HepG2 (cell line): ENCODE results near the gene SLC16A4. TPM values are rescaled to one million over a fixed set of nuclear protein-coding genes. Genes with fewer than 3 reads are reported as not detected.
A peak's percentile ranks its signal among the peaks of the same experiment; 100 is the strongest.

ENCODE experiments used
- CBX5 ChIP-seq: sonication (generic); formaldehyde crosslinking; IDR thresholded peaks from 2 replicates; pipeline ENCODE4 v1.4.0; 2020; ENCODE audit warnings: missing genetic modification reagents, borderline replicate concordance
- E2F1 ChIP-seq: sonication (generic); formaldehyde crosslinking; IDR thresholded peaks from 2 replicates; pipeline ENCODE4 v1.5.0; 2020; ENCODE audit warnings: missing genetic modification reagents
- FOXO4 ChIP-seq: sonication (generic); formaldehyde crosslinking; conservative IDR thresholded peaks from 2 replicates; pipeline ENCODE4 v1.8.1; 2023; ENCODE audit warnings: missing genetic modification reagents
- ISX ChIP-seq: sonication (generic); formaldehyde crosslinking; conservative IDR thresholded peaks from 2 replicates; pipeline ENCODE4 v1.5.0; 2020; ENCODE audit warnings: missing genetic modification reagents
- KDM1A ChIP-seq: IDR thresholded peaks from 2 replicates; pipeline ENCODE4 v1.6.1; 2016; ENCODE audit warnings: missing compliant biosample characterization
- KLF12 ChIP-seq: sonication (generic); formaldehyde crosslinking; IDR thresholded peaks from 2 replicates; pipeline ENCODE4 v1.4.0; 2020; ENCODE audit warnings: missing genetic modification reagents, borderline replicate concordance
- MLXIP ChIP-seq: sonication (generic); formaldehyde crosslinking; IDR thresholded peaks from 2 replicates; pipeline ENCODE4 v1.9.0; 2021; ENCODE audit warnings: missing genetic modification reagents, borderline replicate concordance
- PCBP2 ChIP-seq: fragments of 200-400 bp; formaldehyde crosslinking; optimal IDR thresholded peaks from 2 replicates; pipeline ENCODE3; 2018; ENCODE audit warnings: low read length, low read depth; ENCODE audit not compliant: poor library complexity, severe bottlenecking
- REXO4 ChIP-seq: sonication (generic); formaldehyde crosslinking; IDR thresholded peaks from 2 replicates; pipeline ENCODE4 v1.8.0; 2022; ENCODE audit warnings: missing genetic modification reagents, mild to moderate bottlenecking, borderline replicate concordance
- TCF12 ChIP-seq, 2 experiments: fragments of 450-650 bp in 1 of 2; sonication (generic) in 1 of 2; formaldehyde crosslinking in 1 of 2; IDR thresholded peaks; 2 replicates each; pipeline versions ENCODE4 v1.6.1 to v1.8.0; 2017 to 2022; ENCODE audit warnings: antibody characterized with exemption in 1 of 2, mild to moderate bottlenecking in 1 of 2, missing genetic modification reagents in 1 of 2, moderate library complexity in 1 of 2
- TFE3 ChIP-seq: IDR thresholded peaks from 2 replicates; pipeline ENCODE4 v1.6.1; 2016
- ZBED4 ChIP-seq: sonication (generic); formaldehyde crosslinking; IDR thresholded peaks from 2 replicates; pipeline ENCODE4 v1.4.0; 2020; ENCODE audit warnings: missing genetic modification reagents, borderline replicate concordance
- ZNF350 ChIP-seq: sonication (generic); formaldehyde crosslinking; IDR thresholded peaks from 2 replicates; pipeline ENCODE4 v1.4.0; 2020; ENCODE audit warnings: mild to moderate bottlenecking, low read depth, missing genetic modification reagents, borderline replicate concordance
- ZNF572 ChIP-seq: sonication (generic); formaldehyde crosslinking; IDR thresholded peaks from 2 replicates; pipeline ENCODE4 v1.5.1; 2020; ENCODE audit warnings: mild to moderate bottlenecking, missing genetic modification reagents
- ZNF670 ChIP-seq: sonication (generic); formaldehyde crosslinking; IDR thresholded peaks from 2 replicates; pipeline ENCODE4 v1.8.0; 2022; ENCODE audit warnings: mild to moderate bottlenecking, missing genetic modification reagents, borderline replicate concordance
- ZNF678 ChIP-seq: sonication (generic); formaldehyde crosslinking; IDR thresholded peaks from 2 replicates; pipeline ENCODE4 v1.4.0; 2020; ENCODE audit warnings: mild to moderate bottlenecking, missing genetic modification reagents
- ZNF777 ChIP-seq: sonication (generic); formaldehyde crosslinking; IDR thresholded peaks from 2 replicates; pipeline ENCODE4 v1.4.0; 2020; ENCODE audit warnings: missing genetic modification reagents
- polyA plus RNA-seq, 8 experiments: library from polyadenylated mRNA; depleted of rRNA in 3 of 8; stranded (reverse) in 7 of 8; unstranded in 1 of 8; fragments of >200 nt; fragmentation: Illumina TruSeq in 4 of 8; extraction: Trizol in 4 of 8; gene quantifications; 2 replicates each; pipeline versions ENCODE4 v1.2.1 to v1.2.3, GENCODE V29; 2011 to 2016; ENCODE audit warnings: low read depth in 4 of 8, missing spikeins in 1 of 8, mixed read lengths in 1 of 8; ENCODE audit not compliant: insufficient read depth in 1 of 8
- total RNA-seq, 5 experiments: library from RNA; depleted of rRNA; stranded (reverse); fragments of >200 nt; fragmentation: Illumina TruSeq; extraction: Trizol; gene quantifications; 2 replicates each; pipeline ENCODE4 v1.2.3, GENCODE V29; 2016; ENCODE audit warnings: low read depth in 1 of 5

Gene SLC16A4
- total and polyA plus RNA-seq, 2 of the 13 experiments (the other 11 are each of a cell fraction or from before 2014, with no cell fraction given) = 1.1 to 1.5 TPM

- TF ChIP-seq ZBED4 (CRISPR knock-in tag) (no peak), TCF12 (IDR thresholded peaks at IDR 0.05) (no peak), TCF12 (CRISPR knock-in tag; IDR thresholded peaks at IDR 0.05) (0 out of 2 replicates have a peak, but pooled peaks have one; percentile 24), ISX (CRISPR knock-in tag) (no peak), REXO4 (no peak), TFE3 (CRISPR knock-in tag) (no peak), CBX5 (CRISPR knock-in tag) (no peak; the same call in 1 of the 2 replicates), ZNF350 (CRISPR knock-in tag) (peak; percentile 44; the same call in 1 of the 2 replicates), FOXO4 (CRISPR knock-in tag) (no peak), ZNF572 (CRISPR knock-in tag) (no peak), ZNF777 (CRISPR knock-in tag) (no peak), ZNF670 (CRISPR knock-in tag) (peak; percentile 45; the same call in 1 of the 2 replicates), ZNF678 (CRISPR knock-in tag) (0 out of 2 replicates have a peak, but pooled peaks have one; percentile 47), KLF12 (no peak), E2F1 (CRISPR knock-in tag) (0 out of 2 replicates have a peak, but pooled peaks have one; percentile 13), PCBP2 (no peak), MLXIP (CRISPR knock-in tag) (no peak), KDM1A (CRISPR knock-in tag) (no peak)
Measured at GRCh38 chr1:110339407-110340206, 51.2 kb downstream of the SLC16A4 start (continued).
